IMR-90 (cell line): ENCODE results near the gene APP.

ENCODE experiments used
- CEBPB ChIP-seq: IDR thresholded peaks from 2 replicates; pipeline ENCODE4 v1.6.1; 2012; ENCODE audit warnings: low read depth, low read length, improper control_type of control experiment
- CHD1 ChIP-seq: IDR thresholded peaks from 2 replicates; pipeline ENCODE4 v1.6.1; 2012; ENCODE audit warnings: low read depth, low read length, improper control_type of control experiment
- CTCF ChIP-seq: conservative IDR thresholded peaks from 2 replicates; pipeline ENCODE4 v1.5.1; 2012; ENCODE audit warnings: mild to moderate bottlenecking, low read depth, low read length, improper control_type of control experiment
- ELK1 ChIP-seq: fragments of 150-350 bp; IDR thresholded peaks from 2 replicates; pipeline ENCODE4 v1.6.1; 2016; ENCODE audit warnings: low read depth, mild to moderate bottlenecking, low read length, moderate library complexity, borderline replicate concordance
- FOS ChIP-seq: fragments of 150-350 bp; IDR thresholded peaks from 2 replicates; pipeline ENCODE4 v1.6.1; 2016; ENCODE audit warnings: low read depth, low read length
- MAFK ChIP-seq: IDR thresholded peaks from 2 replicates; pipeline ENCODE4 v1.6.1; 2012; ENCODE audit warnings: low read depth, low read length, improper control_type of control experiment
- MXI1 ChIP-seq: IDR thresholded peaks from 2 replicates; pipeline ENCODE4 v1.6.1; 2012; ENCODE audit warnings: low read depth, mild to moderate bottlenecking, low read length, moderate library complexity, borderline replicate concordance
- POLR2A ChIP-seq: IDR thresholded peaks from 2 replicates; pipeline ENCODE4 v1.6.1; 2012; ENCODE audit warnings: mild to moderate bottlenecking, low read depth, low read length
- RAD21 ChIP-seq: IDR thresholded peaks from 2 replicates; pipeline ENCODE4 v1.6.1; 2012; ENCODE audit warnings: low read length, improper control_type of control experiment
- RFX5 ChIP-seq: IDR thresholded peaks from 2 replicates; pipeline ENCODE4 v1.8.0; 2012; ENCODE audit warnings: low read depth, mild to moderate bottlenecking, low read length, moderate library complexity
- USF2 ChIP-seq: fragments of 150-350 bp; IDR thresholded peaks from 2 replicates; pipeline ENCODE4 v1.6.1; 2017; ENCODE audit warnings: mild to moderate bottlenecking, antibody characterized with exemption, low read length, low read depth

GRCh38 chr21:25986928-25987327 is 183.6 kb downstream of the APP start:
- TF ChIP-seq CTCF: no peak
- TF ChIP-seq USF2: no peak
- no peak for TF ChIP-seq POLR2A
- TF ChIP-seq MXI1: no peak
- TF ChIP-seq CEBPB: no peak
- no peak for TF ChIP-seq CHD1
- TF ChIP-seq MAFK: no peak
- TF ChIP-seq RAD21: no peak
- no peak for TF ChIP-seq RFX5
- no peak for TF ChIP-seq FOS
- no peak for TF ChIP-seq ELK1
